Activated T-cell treated with anti-CD3 and anti-CD28 coated beads, Interleukin-2, amount 50 U/mL, for 1 hour (primary cell): ENCODE results near the gene ABCG8.

ENCODE experiments used
- DNase-seq: peaks from one replicate; pipeline ENCODE4 v3.0.0-alpha.2; 2020

The ABCG8 gene

DNA sequence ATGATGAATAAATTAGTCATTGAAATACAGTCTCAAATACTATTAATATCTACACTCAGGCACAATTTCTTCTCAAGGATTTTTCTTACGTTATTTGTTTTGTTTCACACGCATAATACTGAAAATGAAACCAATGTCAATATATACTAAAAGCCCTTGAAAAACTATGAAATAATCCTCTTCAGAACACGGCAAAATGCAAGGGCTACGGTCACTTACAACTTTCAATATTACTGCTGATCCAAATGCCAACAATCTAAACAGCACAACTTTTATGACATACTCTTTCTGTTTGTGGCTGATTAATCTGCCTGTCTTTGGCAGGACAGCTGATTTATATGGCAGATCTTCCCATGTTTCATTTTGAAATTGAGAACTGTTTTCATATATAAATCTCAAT is 88.7 kb downstream of the ABCG8 start:
- no peak for DNase-seq

DNA sequence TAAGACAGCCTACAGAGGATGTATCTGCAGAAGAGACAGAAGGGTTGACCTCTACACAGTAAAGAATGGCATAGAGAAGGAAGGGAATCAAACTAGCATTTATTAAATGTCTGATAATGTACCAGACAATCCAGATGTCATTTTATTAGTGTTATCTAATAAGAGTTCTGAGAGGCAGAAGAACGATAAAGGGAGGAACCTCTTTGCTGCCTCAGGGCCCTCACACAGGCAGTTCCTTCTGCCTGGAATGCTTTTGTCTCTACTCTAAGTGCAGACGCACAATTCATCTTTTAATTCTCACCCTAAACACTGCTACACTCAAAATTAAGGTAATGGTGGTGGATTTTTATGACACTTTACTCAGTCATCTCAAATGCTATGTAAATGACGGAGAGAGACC is 92.5 kb downstream of the ABCG8 start:
- DNase-seq: no peak
